Measurements from ENCODE around the gene STPG1.
"Not testable (repeated sequence)": the region's sequence is repeated elsewhere in the genome, so short reads cannot be mapped to it uniquely, and the experiment has no call there.

Gene STPG1

GRCh38 chr1:24413350-24414163, at the start of gene STPG1:
STPG1 (minus strand) TSS chr1:24413782; CDS start chr1:24401388, 12,394 bp downstream.
- DNase-seq (ENCODE audit: low spot score): peak; percentile 93

GRCh38 chr1:24462128-24462527, 48.5 kb upstream of the STPG1 start:
- DNase-seq (ENCODE audit: low spot score): not testable (repeated sequence)

- DNase-seq (ENCODE audit: low spot score): no peak
These were observed 46.1 kb upstream of the STPG1 start for GRCh38 chr1:24459551-24460266.

- DNase-seq (ENCODE audit: low spot score): no peak
These were observed 44.3 kb upstream of the STPG1 start for GRCh38 chr1:24457866-24458265.

GRCh38 chr1:24455272-24455671, 41.7 kb upstream of the STPG1 start:
- no peak for DNase-seq (ENCODE audit: low spot score)

- DNase-seq (ENCODE audit: low spot score): no peak
These were observed 41.1 kb upstream of the STPG1 start for GRCh38 chr1:24454673-24455072.

- no peak for DNase-seq (ENCODE audit: low spot score)
These were observed 39.4 kb upstream of the STPG1 start for GRCh38 chr1:24452922-24453485.

GRCh38 chr1:24451746-24452145, 38.2 kb upstream of the STPG1 start:
- no peak for DNase-seq (ENCODE audit: low spot score)

- no peak for DNase-seq (ENCODE audit: low spot score)
These were observed 37.3 kb upstream of the STPG1 start for GRCh38 chr1:24450857-24451397.

- DNase-seq (ENCODE audit: low spot score): no peak
These were observed 36.7 kb upstream of the STPG1 start for GRCh38 chr1:24450316-24450715.

- not testable (repeated sequence) for DNase-seq (ENCODE audit: low spot score)
These were observed 32.9 kb upstream of the STPG1 start for GRCh38 chr1:24446446-24446845.

GRCh38 chr1:24443241-24443656, 29.7 kb upstream of the STPG1 start:
- DNase-seq (ENCODE audit: low spot score): no peak

- no peak for DNase-seq (ENCODE audit: low spot score)
These were observed 29.2 kb upstream of the STPG1 start for GRCh38 chr1:24442764-24443163.

GRCh38 chr1:24441996-24442668, 28.6 kb upstream of the STPG1 start:
- DNase-seq (ENCODE audit: low spot score): no peak

- no peak for DNase-seq (ENCODE audit: low spot score)
These were observed 27.9 kb upstream of the STPG1 start for GRCh38 chr1:24441480-24441879.

- DNase-seq (ENCODE audit: low spot score): no peak
These were observed 26.9 kb upstream of the STPG1 start for GRCh38 chr1:24440436-24440835.

- no peak for DNase-seq (ENCODE audit: low spot score)
These were observed 24.9 kb upstream of the STPG1 start for GRCh38 chr1:24438423-24438901.

GRCh38 chr1:24437631-24438396, 24.2 kb upstream of the STPG1 start:
- DNase-seq (ENCODE audit: low spot score): no peak

GRCh38 chr1:24435782-24436365, 22.3 kb upstream of the STPG1 start:
- DNase-seq (ENCODE audit: low spot score): no peak

GRCh38 chr1:24427545-24427862, 13.9 kb upstream of the STPG1 start:
- DNase-seq (ENCODE audit: low spot score): no peak
